ENCODE data around the gene ANKRD50. TPM values are rescaled to one million over a fixed set of nuclear protein-coding genes. Genes with fewer than 3 reads are reported as not detected.
A peak's percentile ranks its signal among the peaks of the same experiment; 100 is the strongest.

The ANKRD50 gene
- polyA plus RNA-seq, 1 donor (not counting 4 experiments of a cell fraction or from before 2014, with no cell fraction given): 21.6 TPM

DNA sequence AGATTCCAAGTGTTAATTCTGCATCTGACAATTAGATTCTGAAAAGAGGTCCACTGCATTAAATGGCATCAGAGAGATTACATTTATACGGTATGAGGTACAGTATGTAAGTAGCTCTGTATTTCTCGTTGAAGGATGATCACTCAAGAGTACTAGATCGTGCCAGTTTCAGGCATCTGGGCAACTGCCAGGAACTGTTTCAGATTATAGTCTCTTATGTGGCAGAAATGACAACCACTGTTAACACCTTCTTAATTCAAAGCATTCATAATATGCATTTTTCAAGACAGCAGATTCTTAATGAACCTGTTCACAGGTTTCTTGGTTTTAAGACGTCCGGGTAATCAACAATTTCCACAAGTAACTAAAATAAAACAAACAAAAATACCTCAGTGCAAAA, 1.6 kb downstream of the ANKRD50 start:
- Histone ChIP-seq H3K4me3 (ENCODE audit: control insufficient read depth in 2 of 3, extremely low read depth in 1 of 3, insufficient read depth in 2 of 3, low read depth in 1 of 3, low read length in 3 of 3) (peak overlapping the region; percentile 95 to 99 (median 98)), H3K9ac (ENCODE audit: control insufficient read depth, extremely low read depth, insufficient read depth, low read length) (peak overlapping the region; percentile 89), H2AFZ (ENCODE audit: control insufficient read depth, low read length) (no peak overlapping the region), H3K27me3 (ENCODE audit: control insufficient read depth, extremely low read depth, insufficient read depth, low read length) (no peaks in the 10 kb centered on the region), H4K20me1 (ENCODE audit: control insufficient read depth, extremely low read depth, insufficient read depth, low read length) (no peaks in the 10 kb centered on the region), H3K9me1 (ENCODE audit: control insufficient read depth, extremely low read depth, insufficient read depth, low read length) (no peaks in the 10 kb centered on the region), H3K36me3 (ENCODE audit: control insufficient read depth in 2 of 2, extremely low read depth in 1 of 2, insufficient read depth in 2 of 2, low read length in 2 of 2) (peaks cover 2 to 5% of the 10 kb centered on the region in 2 experiments), H3K79me2 (ENCODE audit: control insufficient read depth, insufficient read depth, low read length) (peaks cover 60% of the 10 kb centered on the region), H3K27ac (ENCODE audit: control insufficient read depth, insufficient read depth, low read length) (peak overlapping the region; percentile 88), H3K4me1 (ENCODE audit: control insufficient read depth, extremely low read depth, insufficient read depth, low read length) (peaks cover 17% of the 10 kb centered on the region), H3K4me2 (ENCODE audit: control insufficient read depth, extremely low read depth, insufficient read depth, low read depth, low read length) (peak overlapping the region; percentile 92), H3K9me3 (ENCODE audit: control insufficient read depth, low read depth, low read length) (no peaks in the 10 kb centered on the region)
- FAIRE-seq (peak; percentile 87), DNase-seq (ENCODE audit: low read depth, low spot score) (no peak)
- dilution Hi-C loops (cut with MboI; ENCODE audit: extremely low pct_ligation_motif_present, low sequenced_read_pairs): no loop called here
- TF ChIP-seq EZH2 (IDR thresholded peaks at IDR 0.05; ENCODE audit: low read length): no peak
- TF ChIP-seq, protein P1, sequence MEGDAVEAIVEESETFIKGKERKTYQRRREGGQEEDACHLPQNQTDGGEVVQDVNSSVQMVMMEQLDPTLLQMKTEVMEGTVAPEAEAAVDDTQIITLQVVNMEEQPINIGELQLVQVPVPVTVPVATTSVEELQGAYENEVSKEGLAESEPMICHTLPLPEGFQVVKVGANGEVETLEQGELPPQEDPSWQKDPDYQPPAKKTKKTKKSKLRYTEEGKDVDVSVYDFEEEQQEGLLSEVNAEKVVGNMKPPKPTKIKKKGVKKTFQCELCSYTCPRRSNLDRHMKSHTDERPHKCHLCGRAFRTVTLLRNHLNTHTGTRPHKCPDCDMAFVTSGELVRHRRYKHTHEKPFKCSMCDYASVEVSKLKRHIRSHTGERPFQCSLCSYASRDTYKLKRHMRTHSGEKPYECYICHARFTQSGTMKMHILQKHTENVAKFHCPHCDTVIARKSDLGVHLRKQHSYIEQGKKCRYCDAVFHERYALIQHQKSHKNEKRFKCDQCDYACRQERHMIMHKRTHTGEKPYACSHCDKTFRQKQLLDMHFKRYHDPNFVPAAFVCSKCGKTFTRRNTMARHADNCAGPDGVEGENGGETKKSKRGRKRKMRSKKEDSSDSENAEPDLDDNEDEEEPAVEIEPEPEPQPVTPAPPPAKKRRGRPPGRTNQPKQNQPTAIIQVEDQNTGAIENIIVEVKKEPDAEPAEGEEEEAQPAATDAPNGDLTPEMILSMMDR (optimal IDR thresholded peaks at IDR 0.05 in 1 of 3, IDR thresholded peaks at IDR 0.05 in 1 of 3, conservative IDR thresholded peaks at IDR 0.05 in 1 of 3; ENCODE audit: extremely low read depth in 1 of 3, insufficient read depth in 2 of 3, low read length in 3 of 3): no peak

DNA sequence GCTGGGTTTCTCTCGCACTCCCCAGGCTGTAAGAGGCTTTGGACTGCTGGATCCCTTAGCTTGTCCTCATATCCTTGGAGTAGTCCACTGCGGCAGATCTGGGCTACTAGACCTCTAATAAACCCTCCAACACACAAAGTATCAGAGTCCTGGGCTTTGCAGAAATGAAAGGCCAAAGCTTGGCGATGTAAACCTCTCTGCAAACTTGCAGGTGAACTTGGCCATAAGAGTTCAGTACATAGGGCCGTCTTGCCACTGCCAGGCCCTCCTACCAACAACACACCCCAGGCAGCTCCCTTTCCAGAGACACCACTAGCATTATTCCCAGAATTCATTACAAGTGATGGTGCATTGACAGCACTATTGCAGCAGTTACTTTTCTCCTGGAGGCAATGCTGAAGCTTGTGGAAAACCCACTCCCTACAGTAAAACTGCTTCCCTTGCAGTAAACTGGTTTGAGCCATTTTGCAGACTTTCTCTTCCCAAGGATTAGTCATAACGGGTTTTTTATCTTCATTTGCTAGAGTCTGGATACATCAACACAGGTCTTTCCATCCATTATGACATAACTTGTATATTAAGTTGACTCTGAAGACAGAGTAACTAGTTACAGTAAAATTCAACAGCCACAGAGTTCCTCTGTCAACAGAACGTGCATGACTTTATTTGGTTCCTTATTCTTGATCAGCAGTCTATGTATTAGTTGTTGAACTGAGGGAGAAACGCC, 2.4 kb downstream of the ANKRD50 start:
- Histone ChIP-seq H3K4me1 (ENCODE audit: control insufficient read depth, extremely low read depth, insufficient read depth, low read length) (peaks cover 17% of the 10 kb centered on the region), H3K27ac (ENCODE audit: control insufficient read depth, insufficient read depth, low read length) (peak overlapping the region; percentile 88), H3K4me2 (ENCODE audit: control insufficient read depth, extremely low read depth, insufficient read depth, low read depth, low read length) (peak overlapping the region; percentile 92), H3K9ac (ENCODE audit: control insufficient read depth, extremely low read depth, insufficient read depth, low read length) (peak overlapping the region; percentile 46), H3K9me1 (ENCODE audit: control insufficient read depth, extremely low read depth, insufficient read depth, low read length) (no peaks in the 10 kb centered on the region), H3K4me3 (ENCODE audit: control insufficient read depth in 2 of 3, extremely low read depth in 1 of 3, insufficient read depth in 2 of 3, low read depth in 1 of 3, low read length in 3 of 3) (peak overlapping the region; percentile 95 to 99 (median 98)), H3K9me3 (ENCODE audit: control insufficient read depth, low read depth, low read length) (no peaks in the 10 kb centered on the region), H3K27me3 (ENCODE audit: control insufficient read depth, extremely low read depth, insufficient read depth, low read length) (no peaks in the 10 kb centered on the region), H3K79me2 (ENCODE audit: control insufficient read depth, insufficient read depth, low read length) (peaks cover 67% of the 10 kb centered on the region), H2AFZ (ENCODE audit: control insufficient read depth, low read length) (no peak overlapping the region), H4K20me1 (ENCODE audit: control insufficient read depth, extremely low read depth, insufficient read depth, low read length) (no peaks in the 10 kb centered on the region), H3K36me3 (ENCODE audit: control insufficient read depth in 2 of 2, extremely low read depth in 1 of 2, insufficient read depth in 2 of 2, low read length in 2 of 2) (peaks cover 2 to 5% of the 10 kb centered on the region in 2 experiments)
- DNase-seq (ENCODE audit: low read depth, low spot score): no peak
- peak; percentile 62 for FAIRE-seq
- no peak for TF ChIP-seq EZH2 (IDR thresholded peaks at IDR 0.05; ENCODE audit: low read length)
- TF ChIP-seq, protein P1 (optimal IDR thresholded peaks at IDR 0.05 in 1 of 3, IDR thresholded peaks at IDR 0.05 in 1 of 3, conservative IDR thresholded peaks at IDR 0.05 in 1 of 3; ENCODE audit: extremely low read depth in 1 of 3, insufficient read depth in 2 of 3, low read length in 3 of 3): no peak
- dilution Hi-C loops (cut with MboI; ENCODE audit: extremely low pct_ligation_motif_present, low sequenced_read_pairs): no loop called here
